ENCODE data around the gene COL13A1. TPM values are rescaled to one million over a fixed set of nuclear protein-coding genes. Genes with fewer than 3 reads are reported as not detected.

The COL13A1 gene
- total RNA-seq, 1 donor from 2014 or later, result 25.6 TPM

DNA sequence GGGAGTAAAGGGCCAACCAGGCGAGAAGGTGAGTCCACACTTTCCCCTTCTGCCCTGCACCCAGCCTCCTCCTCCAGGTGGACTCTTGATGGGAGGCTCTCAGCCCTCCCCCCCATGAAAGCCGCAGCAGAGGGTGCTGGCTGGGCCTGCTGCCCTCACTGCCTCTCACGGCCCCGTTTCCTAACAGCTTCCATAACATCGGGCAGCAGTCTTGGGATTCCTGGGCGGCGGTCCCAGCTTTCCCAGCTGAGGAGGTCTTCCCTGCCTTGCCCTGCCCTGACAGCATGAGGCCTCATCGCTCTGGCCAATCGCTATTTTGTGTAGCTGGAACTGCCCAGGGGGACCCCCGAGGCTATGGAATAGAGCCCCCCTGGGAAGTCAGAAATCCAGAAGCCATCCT lies 76.3 kb downstream of the COL13A1 start:
- Mint-ChIP-seq H3K36me3 (ENCODE audit: low read depth) (peaks cover 6% of the 10 kb centered on the region), H3K9me3 (ENCODE audit: low read depth) (no peaks in the 10 kb centered on the region), H3K4me3 (ENCODE audit: unreplicated experiment) (no peak overlapping the region), H3K27me3 (ENCODE audit: low read depth) (peaks cover 2% of the 10 kb centered on the region), H3K27ac (ENCODE audit: unreplicated experiment) (no peak overlapping the region), H3K4me1 (ENCODE audit: low read depth) (peaks cover 8% of the 10 kb centered on the region)
- no peak for DNase-seq (ENCODE audit: low spot score)
- TF ChIP-seq, protein P1, sequence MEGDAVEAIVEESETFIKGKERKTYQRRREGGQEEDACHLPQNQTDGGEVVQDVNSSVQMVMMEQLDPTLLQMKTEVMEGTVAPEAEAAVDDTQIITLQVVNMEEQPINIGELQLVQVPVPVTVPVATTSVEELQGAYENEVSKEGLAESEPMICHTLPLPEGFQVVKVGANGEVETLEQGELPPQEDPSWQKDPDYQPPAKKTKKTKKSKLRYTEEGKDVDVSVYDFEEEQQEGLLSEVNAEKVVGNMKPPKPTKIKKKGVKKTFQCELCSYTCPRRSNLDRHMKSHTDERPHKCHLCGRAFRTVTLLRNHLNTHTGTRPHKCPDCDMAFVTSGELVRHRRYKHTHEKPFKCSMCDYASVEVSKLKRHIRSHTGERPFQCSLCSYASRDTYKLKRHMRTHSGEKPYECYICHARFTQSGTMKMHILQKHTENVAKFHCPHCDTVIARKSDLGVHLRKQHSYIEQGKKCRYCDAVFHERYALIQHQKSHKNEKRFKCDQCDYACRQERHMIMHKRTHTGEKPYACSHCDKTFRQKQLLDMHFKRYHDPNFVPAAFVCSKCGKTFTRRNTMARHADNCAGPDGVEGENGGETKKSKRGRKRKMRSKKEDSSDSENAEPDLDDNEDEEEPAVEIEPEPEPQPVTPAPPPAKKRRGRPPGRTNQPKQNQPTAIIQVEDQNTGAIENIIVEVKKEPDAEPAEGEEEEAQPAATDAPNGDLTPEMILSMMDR (IDR thresholded peaks at IDR 0.05), result no peak

DNA sequence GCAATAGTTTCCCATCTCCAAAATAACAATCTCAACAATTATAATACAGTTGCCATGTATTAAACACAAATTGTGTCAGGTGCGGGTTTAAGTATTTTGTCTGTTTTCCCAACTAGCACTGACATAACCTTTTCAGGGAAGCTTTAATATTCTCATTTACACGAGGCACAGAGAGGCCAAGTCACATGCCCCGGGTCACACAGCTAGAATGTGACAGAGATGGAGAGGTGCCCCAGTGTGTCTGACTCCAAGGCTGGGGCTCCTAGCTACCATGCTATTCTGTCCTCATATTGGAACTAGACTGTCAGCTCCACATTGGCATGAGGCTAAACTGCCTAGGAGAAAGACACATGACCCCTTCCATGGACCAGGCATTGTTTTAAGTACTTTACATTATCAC lies 77.2 kb downstream of the COL13A1 start:
- Mint-ChIP-seq H3K27me3 (ENCODE audit: low read depth) (peaks cover 2% of the 10 kb centered on the region), H3K36me3 (ENCODE audit: low read depth) (peaks cover 10% of the 10 kb centered on the region), H3K4me3 (ENCODE audit: unreplicated experiment) (no peak overlapping the region), H3K9me3 (ENCODE audit: low read depth) (no peaks in the 10 kb centered on the region), H3K27ac (ENCODE audit: unreplicated experiment) (no peak overlapping the region), H3K4me1 (ENCODE audit: low read depth) (peaks cover 8% of the 10 kb centered on the region)
- TF ChIP-seq, protein P1 (IDR thresholded peaks at IDR 0.05), result no peak
- no peak for DNase-seq (ENCODE audit: low spot score)

DNA sequence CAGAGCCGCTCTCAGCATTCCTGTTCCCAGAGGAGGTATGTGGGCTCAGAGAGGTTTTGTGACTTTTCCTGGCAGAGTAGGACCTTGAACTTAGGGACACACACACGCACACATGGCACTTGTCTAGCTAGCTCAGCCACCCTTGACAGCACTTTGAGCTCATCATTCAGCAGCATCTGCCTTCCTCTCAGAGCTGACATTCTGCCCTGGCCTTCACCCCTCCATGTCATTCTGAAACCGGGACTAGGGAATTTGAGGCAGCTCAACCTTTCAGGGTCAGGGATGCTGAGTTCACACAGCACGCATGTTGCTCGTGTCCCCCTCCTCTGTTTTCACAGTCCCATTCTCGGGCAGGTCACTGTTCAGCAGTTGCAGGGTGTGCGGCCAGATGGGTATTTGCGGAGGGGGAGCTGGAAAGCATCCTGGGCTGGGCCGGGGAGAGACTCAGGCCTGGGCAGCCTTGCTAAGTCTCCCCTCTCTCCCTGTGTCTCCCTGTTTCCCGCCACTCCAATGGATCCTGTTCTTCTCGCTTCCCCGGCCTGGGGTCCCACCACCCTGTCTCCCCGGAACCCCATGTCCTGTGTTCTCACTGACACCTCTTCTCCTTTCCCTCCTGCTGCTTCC lies 78.0 kb downstream of the COL13A1 start:
- Mint-ChIP-seq H3K9me3 (ENCODE audit: low read depth) (no peaks in the 10 kb centered on the region), H3K4me1 (ENCODE audit: low read depth) (peaks cover 8% of the 10 kb centered on the region), H3K4me3 (ENCODE audit: unreplicated experiment) (no peak overlapping the region), H3K27ac (ENCODE audit: unreplicated experiment) (no peak overlapping the region), H3K36me3 (ENCODE audit: low read depth) (peaks cover 10% of the 10 kb centered on the region), H3K27me3 (ENCODE audit: low read depth) (peaks cover 2% of the 10 kb centered on the region)
- DNase-seq (ENCODE audit: low spot score), result no peak
- TF ChIP-seq, protein P1 (IDR thresholded peaks at IDR 0.05), result no peak

DNA sequence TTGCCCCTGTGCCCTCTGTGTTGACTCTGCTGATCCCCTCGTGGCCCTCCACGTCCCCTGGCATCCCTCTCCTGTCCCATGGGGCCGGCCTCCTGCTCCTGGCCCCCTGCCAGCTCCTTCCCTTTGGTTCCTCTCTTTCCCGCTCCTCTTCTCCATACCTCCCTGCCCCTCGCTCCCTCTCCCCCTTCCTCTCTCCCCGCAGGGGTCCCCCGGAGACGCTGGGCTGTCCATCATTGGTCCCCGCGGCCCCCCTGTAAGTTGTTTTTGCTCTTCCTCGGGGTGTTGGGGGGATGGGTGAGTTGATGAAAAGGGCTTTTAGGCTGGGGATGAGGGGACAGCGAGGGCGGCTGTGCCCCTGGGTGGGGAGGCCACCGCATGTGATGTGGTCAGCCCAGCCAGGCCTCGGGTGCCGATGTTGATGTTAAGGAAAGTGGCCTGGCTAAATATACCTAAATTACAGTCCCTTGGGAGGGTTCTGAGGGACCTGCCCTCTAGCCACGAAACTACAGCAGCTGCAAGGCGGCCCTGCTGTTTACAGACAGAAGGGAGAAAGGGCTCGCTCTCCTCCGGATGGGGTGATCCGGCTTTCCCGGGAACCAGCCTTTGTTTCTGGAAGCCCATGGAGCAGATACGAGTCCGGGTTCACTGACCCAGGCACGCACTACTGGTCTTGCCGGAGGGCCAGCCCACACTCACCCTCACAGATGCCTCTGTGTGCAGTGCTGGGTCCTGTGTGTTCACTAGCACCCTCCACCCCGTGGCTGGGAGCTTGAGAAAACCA lies 78.8 kb downstream of the COL13A1 start:
- peaks cover 8% of the 10 kb centered on the region for H3K4me1 Mint-ChIP-seq (ENCODE audit: low read depth)
- no peaks in the 10 kb centered on the region for H3K9me3 Mint-ChIP-seq (ENCODE audit: low read depth)
- H3K4me3 Mint-ChIP-seq (ENCODE audit: unreplicated experiment), result no peak overlapping the region
- TF ChIP-seq, protein P1 (IDR thresholded peaks at IDR 0.05), result no peak
- peaks cover 10% of the 10 kb centered on the region for H3K36me3 Mint-ChIP-seq (ENCODE audit: low read depth)
- DNase-seq (ENCODE audit: low spot score), result no peak
- no peak overlapping the region for H3K27ac Mint-ChIP-seq (ENCODE audit: unreplicated experiment)
- H3K27me3 Mint-ChIP-seq (ENCODE audit: low read depth), result peaks cover 2% of the 10 kb centered on the region

DNA sequence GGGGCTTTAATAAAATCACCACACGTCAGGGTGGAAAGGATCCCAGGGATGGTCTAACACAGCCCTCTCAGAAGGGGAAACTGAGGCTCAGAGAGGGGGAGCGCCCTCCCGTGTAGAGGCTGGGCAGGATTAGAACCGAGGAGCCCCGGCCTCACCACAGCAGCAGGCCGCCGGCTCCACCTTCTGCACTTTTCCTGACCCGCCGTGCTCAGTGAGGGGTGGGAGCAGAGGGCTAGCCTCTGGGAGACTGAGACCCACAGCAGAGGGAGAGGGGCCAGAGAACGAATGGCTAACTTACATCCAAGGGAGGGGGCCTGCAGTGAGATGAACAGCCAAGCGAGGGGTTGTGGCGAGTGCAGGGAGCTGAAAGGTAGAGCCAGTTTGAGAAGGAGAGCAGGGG lies 79.5 kb downstream of the COL13A1 start:
- Mint-ChIP-seq H3K27me3 (ENCODE audit: low read depth) (peaks cover 2% of the 10 kb centered on the region), H3K27ac (ENCODE audit: unreplicated experiment) (no peak overlapping the region), H3K4me3 (ENCODE audit: unreplicated experiment) (no peak overlapping the region), H3K36me3 (ENCODE audit: low read depth) (peaks cover 10% of the 10 kb centered on the region), H3K4me1 (ENCODE audit: low read depth) (peaks cover 8% of the 10 kb centered on the region), H3K9me3 (ENCODE audit: low read depth) (no peaks in the 10 kb centered on the region)
- TF ChIP-seq, protein P1 (IDR thresholded peaks at IDR 0.05), result no peak
- DNase-seq (ENCODE audit: low spot score), result no peak

Data from chondrocyte (in vitro differentiated cells).